Astrocyte (in vitro differentiated cells and primary cell): Measurements from ENCODE around the gene HMGA1. TPM values are rescaled to one million over a fixed set of nuclear protein-coding genes. Genes with fewer than 3 reads are reported as not detected.
A peak's percentile ranks its signal among the peaks of the same experiment; 100 is the strongest.

Experiments
- DNase-seq: peaks from one replicate; pipeline ENCODE4 v3.0.0-alpha.2; 2010; ENCODE audit warnings: low read depth
- FAIRE-seq: peaks from 2 replicates; lab custom pipeline; 2011; peaks lifted over from hg19 to GRCh38; lab: Jason Lieb, UNC
- H2AFZ ChIP-seq: 2 replicates; pipeline ENCODE4 v1.6.0; 2012; ENCODE audit warnings: low read depth, low read length, inconsistent platforms
- H3K27ac ChIP-seq: 2 replicates; pipeline ENCODE4 v1.5.1; 2011; ENCODE audit warnings: low read depth, low read length, inconsistent platforms
- H3K27me3 ChIP-seq: 2 replicates; pipeline ENCODE4 v1.6.0; 2011; ENCODE audit warnings: low read length, inconsistent platforms; ENCODE audit not compliant: insufficient read depth
- H3K36me3 ChIP-seq: 2 replicates; pipeline ENCODE4 v1.5.1; 2011; ENCODE audit warnings: low read length, inconsistent platforms; ENCODE audit not compliant: insufficient read depth
- H3K4me1 ChIP-seq: 2 replicates; pipeline ENCODE4 v1.5.1; 2011; ENCODE audit warnings: low read length, inconsistent platforms; ENCODE audit not compliant: insufficient read depth
- H3K4me2 ChIP-seq: 2 replicates; pipeline ENCODE4 v1.6.0; 2012; ENCODE audit warnings: low read length, inconsistent platforms
- H3K4me3 ChIP-seq: 2 replicates; pipeline ENCODE4 v1.5.1; 2011; ENCODE audit warnings: low read depth, mild to moderate bottlenecking, low read length, inconsistent platforms; ENCODE audit not compliant: insufficient read depth
- H3K79me2 ChIP-seq: 2 replicates; pipeline ENCODE4 v1.6.0; 2012; ENCODE audit warnings: mild to moderate bottlenecking, low read length, inconsistent platforms; ENCODE audit not compliant: insufficient read depth
- H3K9ac ChIP-seq: 2 replicates; pipeline ENCODE4 v1.6.0; 2012; ENCODE audit warnings: mild to moderate bottlenecking, low read length, inconsistent platforms
- H3K9me3 ChIP-seq: 2 replicates; pipeline ENCODE4 v1.5.1; 2012; ENCODE audit warnings: low read depth, mild to moderate bottlenecking, low read length, inconsistent platforms; ENCODE audit not compliant: insufficient read depth
- H4K20me1 ChIP-seq: 2 replicates; pipeline ENCODE4 v1.6.0; 2012; ENCODE audit warnings: low read length, inconsistent platforms; ENCODE audit not compliant: insufficient read depth
- H3K27ac Mint-ChIP-seq: one replicate; pipeline ENCODE4 v1.8.0; 2021; ENCODE audit warnings: mild to moderate bottlenecking, mixed read lengths; ENCODE audit not compliant: unreplicated experiment
- H3K27me3 Mint-ChIP-seq: one replicate; pipeline ENCODE4 v1.8.0; 2021; ENCODE audit warnings: low read depth, mixed read lengths; ENCODE audit not compliant: unreplicated experiment
- H3K36me3 Mint-ChIP-seq: one replicate; pipeline ENCODE4 v1.8.0; 2021; ENCODE audit warnings: low read depth, mixed read lengths; ENCODE audit not compliant: unreplicated experiment
- H3K4me1 Mint-ChIP-seq: one replicate; pipeline ENCODE4 v1.8.0; 2021; ENCODE audit warnings: low read depth, mixed read lengths; ENCODE audit not compliant: unreplicated experiment
- H3K4me3 Mint-ChIP-seq: one replicate; pipeline ENCODE4 v1.8.0; 2021; ENCODE audit warnings: mild to moderate bottlenecking, moderate library complexity, mixed read lengths; ENCODE audit not compliant: unreplicated experiment
- H3K9me3 Mint-ChIP-seq: one replicate; pipeline ENCODE4 v1.8.0; 2021; ENCODE audit warnings: mild to moderate bottlenecking, mixed read lengths; ENCODE audit not compliant: unreplicated experiment
- CTCF ChIP-seq: IDR thresholded peaks from 2 replicates; pipeline ENCODE4 v1.5.1; 2011; ENCODE audit warnings: low read depth, mild to moderate bottlenecking, inconsistent platforms, low read length, moderate library complexity; ENCODE audit not compliant: insufficient read depth
- EZH2 ChIP-seq: IDR thresholded peaks from 2 replicates; pipeline ENCODE4 v1.6.1; 2012; ENCODE audit warnings: mild to moderate bottlenecking, low read length, inconsistent platforms; ENCODE audit not compliant: insufficient read depth
- total RNA-seq: library from RNA; stranded (reverse); gene quantifications from 2 replicates; pipeline ENCODE4 v1.2.1, GENCODE V29; 2021

Gene HMGA1
- total RNA-seq, 1 donor from 2014 or later, result 199 TPM

GRCh38 chr6:34239500-34239825 is 2.8 kb downstream of the HMGA1 start:
- TF ChIP-seq EZH2, result no peak
- TF ChIP-seq CTCF, result no peak
- Histone ChIP-seq H4K20me1 (peaks cover 38% of the 10 kb centered on the region), H3K4me3 (peak overlapping the region; percentile 74), H3K36me3 (peaks cover 19% of the 10 kb centered on the region), H3K9me3 (no peaks in the 10 kb centered on the region), H2AFZ (no peak overlapping the region), H3K27ac (peak overlapping the region; percentile 22), H3K79me2 (peaks cover 50% of the 10 kb centered on the region), H3K4me2 (peak overlapping the region; percentile 97), H3K4me1 (peaks cover 62% of the 10 kb centered on the region), H3K27me3 (no peaks in the 10 kb centered on the region), H3K9ac (peak overlapping the region; percentile 85)
- no peak for DNase-seq
- Mint-ChIP-seq H3K27ac (no peak overlapping the region), H3K4me3 (peak overlapping the region; percentile 84), H3K27me3 (no peaks in the 10 kb centered on the region), H3K9me3 (no peaks in the 10 kb centered on the region), H3K36me3 (peaks cover 6% of the 10 kb centered on the region), H3K4me1 (peaks cover 20% of the 10 kb centered on the region)
- FAIRE-seq, result no peak

DNA sequence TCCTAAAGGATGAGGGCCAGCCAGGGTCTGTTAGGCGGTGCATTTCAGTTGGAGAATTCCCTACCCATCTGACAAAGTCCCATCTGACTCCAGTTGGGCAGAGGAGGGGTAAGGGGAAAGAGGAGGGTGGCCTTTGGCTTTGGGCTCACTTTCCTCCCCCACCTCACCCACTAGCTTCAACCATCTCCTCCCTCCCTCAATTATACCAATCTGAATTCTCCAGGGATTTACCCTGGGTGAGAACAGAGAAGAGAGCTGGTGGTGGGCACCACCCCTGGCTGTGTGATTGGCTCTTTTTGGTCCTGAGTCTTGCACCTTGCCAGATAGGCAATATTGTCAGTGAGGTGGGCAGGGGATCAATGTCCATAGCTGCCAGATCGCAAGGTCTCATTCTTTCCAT is 3.2 kb downstream of the HMGA1 start:
- Histone ChIP-seq H3K79me2 (peaks cover 50% of the 10 kb centered on the region), H3K36me3 (peaks cover 19% of the 10 kb centered on the region), H3K27me3 (no peaks in the 10 kb centered on the region), H3K9me3 (no peaks in the 10 kb centered on the region), H3K4me1 (peaks cover 66% of the 10 kb centered on the region), H2AFZ (no peak overlapping the region), H3K9ac (peak overlapping the region; percentile 85), H3K4me2 (peak overlapping the region; percentile 97), H3K27ac (peak overlapping the region; percentile 22), H4K20me1 (peaks cover 38% of the 10 kb centered on the region), H3K4me3 (peak overlapping the region; percentile 74)
- H3K36me3 Mint-ChIP-seq, result peaks cover 6% of the 10 kb centered on the region
- H3K4me3 Mint-ChIP-seq, result no peak overlapping the region
- H3K4me1 Mint-ChIP-seq, result peaks cover 20% of the 10 kb centered on the region
- no peaks in the 10 kb centered on the region for H3K9me3 Mint-ChIP-seq
- H3K27ac Mint-ChIP-seq, result no peak overlapping the region
- FAIRE-seq (no peak), DNase-seq (no peak)
- TF ChIP-seq CTCF, result no peak
- TF ChIP-seq EZH2, result no peak
- H3K27me3 Mint-ChIP-seq, result no peaks in the 10 kb centered on the region

DNA sequence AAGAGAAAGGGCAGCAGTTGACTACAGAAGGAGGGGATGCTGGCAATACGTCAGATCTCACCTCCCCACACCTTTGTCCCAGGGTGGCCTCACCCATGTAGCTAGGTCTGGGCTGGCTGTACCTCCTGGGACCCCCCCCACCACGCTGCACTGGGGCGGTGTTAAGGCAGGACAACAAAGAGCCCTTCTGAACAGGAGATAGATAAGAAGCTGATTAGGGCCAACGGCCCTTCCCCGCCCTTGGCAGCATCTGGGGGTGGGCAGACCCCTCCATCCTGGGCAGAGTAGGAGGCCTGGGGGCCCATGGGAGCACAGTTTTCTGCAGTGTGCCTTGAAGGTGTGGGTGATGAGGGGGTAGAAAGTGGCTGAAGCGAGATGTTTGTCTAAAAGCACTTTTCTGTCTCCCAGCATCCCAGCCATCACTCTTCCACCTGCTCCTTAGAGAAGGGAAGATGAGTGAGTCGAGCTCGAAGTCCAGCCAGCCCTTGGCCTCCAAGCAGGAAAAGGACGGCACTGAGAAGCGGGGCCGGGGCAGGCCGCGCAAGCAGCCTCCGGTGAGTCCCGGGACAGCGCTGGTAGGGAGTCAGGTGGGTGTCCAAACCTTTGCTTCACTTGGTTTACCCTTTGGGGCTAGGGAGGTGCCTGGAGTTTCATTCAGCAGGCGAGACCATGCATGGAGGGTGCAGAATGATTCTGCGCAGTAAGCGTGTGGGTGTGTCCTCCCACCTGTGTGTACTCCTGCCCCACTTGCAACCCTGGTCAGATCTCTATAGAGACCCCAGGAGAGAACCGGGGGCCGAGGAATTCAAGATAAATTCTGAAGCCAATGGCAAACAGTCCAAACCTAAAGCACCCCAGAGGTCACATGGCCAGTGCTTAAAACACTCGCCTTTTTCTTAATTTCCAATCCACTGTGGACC is 3.9 kb downstream of the HMGA1 start:
- no peaks in the 10 kb centered on the region for H3K9me3 Mint-ChIP-seq
- Histone ChIP-seq H3K27me3 (no peaks in the 10 kb centered on the region), H3K27ac (peak overlapping the region; percentile 9), H3K4me3 (peak overlapping the region; percentile 74), H3K9ac (peak overlapping the region; percentile 85), H3K9me3 (no peaks in the 10 kb centered on the region), H3K36me3 (peaks cover 19% of the 10 kb centered on the region), H2AFZ (no peak overlapping the region), H3K4me1 (peaks cover 67% of the 10 kb centered on the region), H4K20me1 (peaks cover 38% of the 10 kb centered on the region), H3K79me2 (peaks cover 50% of the 10 kb centered on the region), H3K4me2 (peak overlapping the region; percentile 97)
- peaks cover 6% of the 10 kb centered on the region for H3K36me3 Mint-ChIP-seq
- no peaks in the 10 kb centered on the region for H3K27me3 Mint-ChIP-seq
- no peak for FAIRE-seq
- H3K27ac Mint-ChIP-seq, result no peak overlapping the region
- H3K4me3 Mint-ChIP-seq, result no peak overlapping the region
- TF ChIP-seq EZH2 (no peak), CTCF (no peak)
- peaks cover 25% of the 10 kb centered on the region for H3K4me1 Mint-ChIP-seq
- no peak for DNase-seq
